ENCODE data around the gene DBN1. TPM values are rescaled to one million over a fixed set of nuclear protein-coding genes. Genes with fewer than 3 reads are reported as not detected.
"Not testable (repeated sequence)": the region's sequence is repeated elsewhere in the genome, so short reads cannot be mapped to it uniquely, and the experiment has no call there.

The DBN1 gene
- total and polyA plus RNA-seq, 3 experiments from 2014 or later: 28.1 to 50.5 (median 47.9) TPM

DNA sequence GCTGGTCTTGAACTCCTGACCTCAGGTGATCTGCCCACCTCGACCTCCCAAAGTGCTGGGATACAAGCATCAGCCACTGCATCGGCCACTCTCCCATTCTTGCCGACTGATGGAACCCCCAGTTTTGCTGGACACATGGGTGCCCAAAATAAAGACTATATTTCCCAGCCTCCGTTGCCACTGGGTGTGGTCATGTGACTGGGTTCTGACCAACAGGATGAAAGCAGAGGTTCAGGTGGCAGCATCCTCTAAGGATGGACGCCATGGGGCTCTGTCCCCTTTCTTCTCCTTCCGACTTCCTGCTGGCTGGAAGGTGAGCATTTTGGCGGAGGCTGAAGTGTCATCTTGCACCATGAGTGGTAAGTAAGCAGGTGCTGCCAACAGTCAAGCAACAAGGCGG lies 13.7 kb upstream of the DBN1 start:
- no peaks in the 10 kb centered on the region for H3K4me1 Mint-ChIP-seq
- peaks cover 0 to 19% (median 0%) of the 10 kb centered on the region in 3 donors for H3K36me3 Mint-ChIP-seq
- ChIA-PET CTCF (interaction anchor here (0.6 to 1.3 kb wide), 2 partner anchors 15 to 38 kb away, joined by 3 read pairs; no protein-coding TSS in a partner anchor), POLR2A (no interaction called here)
- Histone ChIP-seq H3K4me1 (ENCODE audit: insufficient read depth, low read length) (no peaks in the 10 kb centered on the region), H3K36me3 (ENCODE audit: insufficient read depth, low read length) (no peaks in the 10 kb centered on the region), H3K4me3 (ENCODE audit: low read length) (no peak overlapping the region), H3K27me3 (ENCODE audit: insufficient read depth, low read length, poor library complexity, severe bottlenecking) (no peaks in the 10 kb centered on the region), H3K27ac (ENCODE audit: low read depth, low read length) (no peak overlapping the region), H3K9me3 (ENCODE audit: low read length) (no peaks in the 10 kb centered on the region)
- DNase-seq: no peak
- H3K9me3 Mint-ChIP-seq: no peaks in the 10 kb centered on the region
- H3K4me3 Mint-ChIP-seq: no peak overlapping the region
- H3K27me3 Mint-ChIP-seq: no peaks in the 10 kb centered on the region
- no peak overlapping the region for H3K27ac Mint-ChIP-seq

DNA sequence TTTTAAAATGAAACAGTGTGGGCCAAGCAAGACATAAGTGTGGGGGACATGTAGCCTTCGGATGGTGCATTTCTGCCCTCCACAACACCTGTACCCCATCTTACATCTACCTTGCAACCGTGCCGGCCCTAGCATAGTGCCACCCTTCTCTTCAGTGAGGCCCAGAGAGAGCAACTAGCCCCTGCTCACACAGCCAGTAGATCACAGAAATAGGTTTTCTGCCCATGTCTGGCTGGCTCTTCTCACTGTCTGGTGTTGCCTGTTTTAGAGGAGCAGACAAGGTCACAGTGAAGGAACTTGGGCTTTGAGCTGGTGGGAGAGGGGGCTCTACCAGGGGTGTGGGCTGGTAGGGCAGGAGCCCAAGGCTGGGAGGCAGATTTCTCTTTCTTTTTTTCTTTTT lies 12.8 kb upstream of the DBN1 start:
- H3K36me3 ChIP-seq (ENCODE audit: insufficient read depth, low read length): no peaks in the 10 kb centered on the region
- Mint-ChIP-seq H3K9me3 (no peaks in the 10 kb centered on the region), H3K4me3 (no peak overlapping the region), H3K27me3 (no peaks in the 10 kb centered on the region), H3K27ac (no peak overlapping the region), H3K36me3 (peaks cover 0 to 19% (median 0%) of the 10 kb centered on the region in 3 donors), H3K4me1 (no peaks in the 10 kb centered on the region)
- no peaks in the 10 kb centered on the region for H3K9me3 ChIP-seq (ENCODE audit: low read length)
- no peak overlapping the region for H3K4me3 ChIP-seq (ENCODE audit: low read length)
- CTCF ChIA-PET: no interaction called here
- no peaks in the 10 kb centered on the region for H3K4me1 ChIP-seq (ENCODE audit: insufficient read depth, low read length)
- no peak overlapping the region for H3K27ac ChIP-seq (ENCODE audit: low read depth, low read length)
- POLR2A ChIA-PET: interaction anchor here (0.7 to 1.2 kb wide), 2 partner anchors 15 to 31 kb away, joined by 3 to 14 read pairs; no protein-coding TSS in a partner anchor
- no peaks in the 10 kb centered on the region for H3K27me3 ChIP-seq (ENCODE audit: insufficient read depth, low read length, poor library complexity, severe bottlenecking)
- no peak for DNase-seq

DNA sequence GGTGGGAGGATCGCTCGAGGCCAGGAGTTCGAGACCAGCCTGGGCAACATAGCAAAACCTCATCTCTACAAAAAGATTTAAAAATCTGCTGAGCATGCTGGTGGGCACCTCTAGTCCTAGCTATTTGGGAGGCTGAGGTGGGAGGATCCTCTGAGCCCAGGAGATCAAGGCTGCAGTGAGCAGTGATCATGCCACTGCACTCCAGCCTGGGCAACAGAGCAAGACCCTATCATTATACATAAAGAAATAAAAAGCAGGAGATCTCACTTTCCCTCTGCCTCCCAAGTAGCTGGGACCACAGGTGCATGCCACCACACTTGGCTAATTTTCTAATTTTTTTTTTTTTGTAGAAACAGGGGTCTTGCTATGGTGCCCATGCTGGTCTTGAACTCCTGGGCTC lies 12.3 kb upstream of the DBN1 start:
- H3K27ac Mint-ChIP-seq; CTCF ChIA-PET; H3K36me3 ChIP-seq (ENCODE audit: insufficient read depth, low read length); H3K4me1 ChIP-seq (ENCODE audit: insufficient read depth, low read length); H3K27me3 ChIP-seq (ENCODE audit: insufficient read depth, low read length, poor library complexity, severe bottlenecking); H3K27me3 Mint-ChIP-seq; DNase-seq; H3K27ac ChIP-seq (ENCODE audit: low read depth, low read length); H3K4me3 ChIP-seq (ENCODE audit: low read length); H3K4me3 Mint-ChIP-seq; H3K4me1 Mint-ChIP-seq; H3K9me3 Mint-ChIP-seq; H3K9me3 ChIP-seq (ENCODE audit: low read length): not testable (repeated sequence)
- peaks cover 0 to 15% (median 0%) of the 10 kb centered on the region in 3 donors for H3K36me3 Mint-ChIP-seq
- POLR2A ChIA-PET: interaction anchor here (1.2 kb wide), 1 partner anchor 31 kb away, joined by 3 read pairs; no protein-coding TSS in a partner anchor

DNA sequence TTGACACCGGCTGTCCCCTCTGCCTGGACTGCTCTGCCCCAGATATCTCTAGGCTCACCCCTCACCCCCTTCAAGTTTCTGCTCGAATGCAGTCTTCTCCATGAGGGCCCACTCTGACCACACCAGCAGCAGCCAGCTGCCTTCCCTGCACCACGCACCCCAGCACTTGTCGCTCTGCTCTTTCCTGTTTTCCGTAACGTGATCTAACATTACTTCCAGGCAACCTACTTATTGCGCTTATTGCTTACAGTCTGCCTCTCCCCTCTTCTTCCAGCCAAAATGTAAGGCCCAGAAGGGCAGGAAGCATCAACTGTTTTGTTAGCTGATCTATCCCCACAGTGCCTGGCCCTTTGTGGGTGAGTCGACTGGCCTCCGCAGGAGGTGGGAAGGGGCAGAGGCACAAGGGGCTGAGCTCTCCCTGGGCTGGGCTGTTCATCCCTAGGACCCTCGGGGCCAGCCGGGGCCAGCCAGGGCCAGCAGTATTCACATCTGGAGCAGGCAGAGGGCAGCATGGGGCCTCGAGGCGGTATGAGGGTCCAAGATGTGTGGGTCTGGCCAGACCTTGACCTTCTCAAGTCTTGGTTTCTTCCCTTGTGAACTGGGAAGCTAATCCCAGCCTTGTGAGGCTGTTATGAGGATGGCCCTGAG lies 11.6 kb upstream of the DBN1 start:
- Histone ChIP-seq H3K4me3 (ENCODE audit: low read length) (no peak overlapping the region), H3K36me3 (ENCODE audit: insufficient read depth, low read length) (no peaks in the 10 kb centered on the region), H3K4me1 (ENCODE audit: insufficient read depth, low read length) (no peaks in the 10 kb centered on the region), H3K27ac (ENCODE audit: low read depth, low read length) (no peak overlapping the region), H3K9me3 (ENCODE audit: low read length) (no peaks in the 10 kb centered on the region), H3K27me3 (ENCODE audit: insufficient read depth, low read length, poor library complexity, severe bottlenecking) (no peaks in the 10 kb centered on the region)
- peaks cover 0 to 1% (median under 1%) of the 10 kb centered on the region in 3 donors for H3K4me1 Mint-ChIP-seq
- no peak overlapping the region for H3K4me3 Mint-ChIP-seq
- CTCF ChIA-PET: no interaction called here
- no peaks in the 10 kb centered on the region for H3K27me3 Mint-ChIP-seq
- POLR2A ChIA-PET: no interaction called here
- peaks cover 0 to 10% (median 0%) of the 10 kb centered on the region in 3 donors for H3K36me3 Mint-ChIP-seq
- no peak for DNase-seq
- H3K9me3 Mint-ChIP-seq: no peaks in the 10 kb centered on the region
- peak overlapping the region in 2 of 8 donors; percentile 32 to 55 for H3K27ac Mint-ChIP-seq

DNA sequence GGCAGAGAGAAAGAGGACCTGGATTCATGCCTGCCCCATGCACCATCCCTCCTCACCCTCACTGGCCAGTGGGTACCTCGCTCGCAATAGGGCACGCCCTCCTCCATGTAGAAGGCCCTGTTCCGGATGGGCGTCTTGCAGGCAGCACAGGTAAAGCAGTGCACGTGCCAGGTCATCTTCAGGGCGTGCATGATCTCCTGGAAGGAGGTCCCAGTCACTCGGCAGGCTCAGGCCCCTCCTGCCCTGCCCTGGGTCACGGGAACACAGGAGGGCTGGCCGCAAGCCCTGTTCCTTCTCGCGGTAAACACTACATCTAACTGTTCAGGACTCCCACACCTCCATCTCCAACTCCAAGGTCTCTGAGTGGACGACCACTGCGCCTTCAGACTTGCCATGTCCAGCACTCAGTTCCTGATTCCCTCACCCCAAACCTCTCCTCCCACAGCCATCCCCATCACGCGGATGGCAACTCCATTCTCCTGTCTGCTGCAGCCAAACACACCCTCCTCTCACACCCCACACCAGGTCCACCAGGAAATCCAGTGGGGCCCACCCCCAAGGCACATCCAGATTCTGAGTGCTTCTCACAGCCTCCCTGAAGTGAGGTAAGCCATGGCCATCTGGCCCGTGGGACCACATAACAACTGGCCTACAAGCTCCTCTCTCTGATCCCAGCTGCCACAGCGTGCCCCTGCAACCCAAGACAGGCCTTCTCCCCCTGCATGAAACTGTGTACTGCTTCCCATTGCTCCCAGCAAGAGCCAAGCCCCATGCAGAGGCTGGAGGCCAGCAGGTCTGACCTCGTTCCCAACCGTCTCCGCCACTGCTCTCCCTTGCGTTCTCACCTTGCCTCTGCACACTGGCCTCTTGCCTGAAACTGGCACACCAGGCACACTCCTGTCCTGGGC lies 10.8 kb upstream of the DBN1 start:
- ChIA-PET CTCF (no interaction called here), POLR2A (no interaction called here)
- Mint-ChIP-seq H3K4me1 (peaks cover 6 to 9% (median 8%) of the 10 kb centered on the region in 3 donors), H3K36me3 (peaks cover 0 to 9% (median 0%) of the 10 kb centered on the region in 3 donors), H3K27me3 (no peaks in the 10 kb centered on the region), H3K9me3 (no peaks in the 10 kb centered on the region), H3K4me3 (no peak overlapping the region), H3K27ac (peak overlapping the region in 2 of 8 donors; percentile 32 to 55)
- peaks cover 5% of the 10 kb centered on the region for H3K4me1 ChIP-seq (ENCODE audit: insufficient read depth, low read length)
- H3K27me3 ChIP-seq (ENCODE audit: insufficient read depth, low read length, poor library complexity, severe bottlenecking): no peaks in the 10 kb centered on the region
- no peak for DNase-seq
- H3K4me3 ChIP-seq (ENCODE audit: low read length): no peak overlapping the region
- no peak overlapping the region for H3K27ac ChIP-seq (ENCODE audit: low read depth, low read length)
- no peaks in the 10 kb centered on the region for H3K9me3 ChIP-seq (ENCODE audit: low read length)
- no peaks in the 10 kb centered on the region for H3K36me3 ChIP-seq (ENCODE audit: insufficient read depth, low read length)

DNA sequence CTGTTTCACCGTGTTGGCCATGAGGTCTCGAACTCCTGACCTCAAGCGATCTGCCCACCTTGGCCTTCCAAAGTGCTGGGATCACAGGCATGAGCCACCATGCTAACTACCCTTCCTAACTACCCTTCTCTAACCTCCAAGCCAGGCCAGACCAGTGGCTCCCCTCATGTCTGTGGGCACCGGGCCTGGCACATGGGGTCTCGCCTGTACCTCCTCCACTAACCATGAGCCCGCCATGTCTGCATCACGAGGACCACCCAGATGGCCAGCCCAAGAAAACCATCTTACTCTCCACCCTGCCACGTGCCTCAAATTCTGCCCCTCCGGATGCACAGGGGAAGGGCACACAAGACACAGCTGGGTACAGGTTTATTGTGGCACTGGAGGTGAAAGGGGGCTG lies 9.6 kb upstream of the DBN1 start:
- CTCF ChIA-PET: interaction anchor here (0.9 kb wide), 1 partner anchor 18 kb away, joined by 4 read pairs; no protein-coding TSS in a partner anchor

DNA sequence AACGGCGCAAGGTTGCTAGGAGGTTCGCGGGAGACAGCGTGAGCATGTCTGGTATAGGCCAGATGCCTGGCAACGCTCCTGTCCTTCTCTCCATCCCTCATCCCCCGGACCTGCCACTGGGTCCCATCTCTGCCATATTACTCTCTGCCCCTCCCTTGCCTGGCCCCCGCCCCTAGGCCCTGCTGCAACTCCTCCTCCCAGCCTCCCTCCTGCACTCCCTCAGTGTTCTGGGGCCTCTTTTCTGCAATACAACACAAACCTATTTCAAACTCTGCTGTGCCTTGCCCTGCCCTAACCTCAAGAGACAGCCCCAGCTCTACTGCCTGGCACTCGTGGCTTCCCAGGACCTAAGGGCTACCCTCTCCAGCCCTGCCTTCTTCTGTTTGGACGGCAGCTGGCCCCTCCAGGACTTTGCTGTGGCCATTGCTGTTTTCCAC lies 8.9 kb upstream of the DBN1 start:
- no peaks in the 10 kb centered on the region for H3K9me3 ChIP-seq (ENCODE audit: low read length)
- ChIA-PET POLR2A (no interaction called here), CTCF (interaction anchor here (0.9 to 1.6 kb wide), 2 partner anchors 10 to 19 kb away, joined by 4 to 5 read pairs; no protein-coding TSS in a partner anchor)
- no peak for DNase-seq
- H3K4me3 ChIP-seq (ENCODE audit: low read length): no peak overlapping the region
- H3K4me3 Mint-ChIP-seq: no peak overlapping the region
- peak overlapping the region in 1 of 8 donors; percentile 81 for H3K27ac Mint-ChIP-seq
- H3K36me3 ChIP-seq (ENCODE audit: insufficient read depth, low read length): no peaks in the 10 kb centered on the region
- peaks cover 12 to 19% (median 14%) of the 10 kb centered on the region in 3 donors for H3K4me1 Mint-ChIP-seq
- H3K27ac ChIP-seq (ENCODE audit: low read depth, low read length): no peak overlapping the region
- H3K9me3 Mint-ChIP-seq: no peaks in the 10 kb centered on the region
- H3K36me3 Mint-ChIP-seq: peaks cover 0 to 3% (median 0%) of the 10 kb centered on the region in 3 donors
- peaks cover 10% of the 10 kb centered on the region for H3K4me1 ChIP-seq (ENCODE audit: insufficient read depth, low read length)
- H3K27me3 ChIP-seq (ENCODE audit: insufficient read depth, low read length, poor library complexity, severe bottlenecking): no peaks in the 10 kb centered on the region
- H3K27me3 Mint-ChIP-seq: no peaks in the 10 kb centered on the region

More for the DNA sequence above, 9.6 kb upstream of the DBN1 start:
- Mint-ChIP-seq H3K27me3 (no peaks in the 10 kb centered on the region), H3K9me3 (no peaks in the 10 kb centered on the region), H3K36me3 (peaks cover 0 to 4% (median 0%) of the 10 kb centered on the region in 3 donors), H3K27ac (no peak overlapping the region), H3K4me1 (peaks cover 12 to 16% (median 14%) of the 10 kb centered on the region in 3 donors), H3K4me3 (no peak overlapping the region)
- DNase-seq: no peak
- Histone ChIP-seq H3K4me1 (ENCODE audit: insufficient read depth, low read length) (peaks cover 10% of the 10 kb centered on the region), H3K27ac (ENCODE audit: low read depth, low read length) (no peak overlapping the region), H3K36me3 (ENCODE audit: insufficient read depth, low read length) (no peaks in the 10 kb centered on the region), H3K27me3 (ENCODE audit: insufficient read depth, low read length, poor library complexity, severe bottlenecking) (no peaks in the 10 kb centered on the region), H3K4me3 (ENCODE audit: low read length) (no peak overlapping the region), H3K9me3 (ENCODE audit: low read length) (no peaks in the 10 kb centered on the region)
- POLR2A ChIA-PET: no interaction called here

DNA sequence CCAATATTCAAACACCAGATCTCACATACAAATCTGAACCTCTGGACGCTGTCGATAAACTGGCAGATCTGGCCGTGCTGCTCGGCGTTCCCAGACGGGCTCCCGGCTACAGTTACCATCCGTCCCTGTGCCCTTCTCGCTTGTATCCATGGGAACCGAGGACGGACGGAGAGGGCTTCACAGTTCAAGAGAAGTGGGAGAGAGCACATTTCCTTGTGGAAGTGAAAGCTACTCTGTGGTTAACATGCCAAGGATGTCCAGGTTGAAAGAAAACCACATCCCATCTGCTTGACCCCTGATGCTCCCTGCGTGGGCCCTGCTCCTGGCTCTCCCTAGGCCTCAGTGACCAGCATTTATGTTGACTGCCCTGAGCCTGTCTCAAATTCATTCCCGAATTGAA lies 6.3 kb upstream of the DBN1 start:
- H3K27ac Mint-ChIP-seq: peak overlapping the region in 7 of 8 donors; percentile 45 to 93 (median 84)
- no peaks in the 10 kb centered on the region for H3K27me3 ChIP-seq (ENCODE audit: insufficient read depth, low read length, poor library complexity, severe bottlenecking)
- H3K4me1 ChIP-seq (ENCODE audit: insufficient read depth, low read length): peaks cover 19% of the 10 kb centered on the region
- no peaks in the 10 kb centered on the region for H3K9me3 ChIP-seq (ENCODE audit: low read length)
- no peak overlapping the region for H3K4me3 Mint-ChIP-seq
- H3K36me3 Mint-ChIP-seq: no peaks in the 10 kb centered on the region
- no peaks in the 10 kb centered on the region for H3K27me3 Mint-ChIP-seq
- H3K4me1 Mint-ChIP-seq: peaks cover 23 to 36% (median 28%) of the 10 kb centered on the region in 3 donors
- no peak overlapping the region for H3K27ac ChIP-seq (ENCODE audit: low read depth, low read length)
- no peaks in the 10 kb centered on the region for H3K9me3 Mint-ChIP-seq
- no peak for DNase-seq
- ChIA-PET POLR2A (no interaction called here), CTCF (interaction anchor here (0.9 to 3.0 kb wide), 3 partner anchors 76 to 170 kb away, joined by 3 to 17 read pairs (median 11); no protein-coding TSS in a partner anchor)
- H3K4me3 ChIP-seq (ENCODE audit: low read length): no peak overlapping the region
- H3K36me3 ChIP-seq (ENCODE audit: insufficient read depth, low read length): no peaks in the 10 kb centered on the region

Data from CD8-positive, alpha-beta memory T cell (primary cell).